Smooth muscle cell (in vitro differentiated cells): ENCODE measurements around the gene RICTOR. TPM values are rescaled to one million over a fixed set of nuclear protein-coding genes. Genes with fewer than 3 reads are reported as not detected.

ENCODE experiments used
- DNase-seq: peaks from one replicate; lab custom pipeline; 2025; ENCODE audit not compliant: unreplicated experiment; lab: John Stamatoyannopoulos, UW
- H2AFZ ChIP-seq: fragments of 200-600 bp; sonication (generic); 2 replicates; pipeline ENCODE4 v1.6.0; 2016; ENCODE audit warnings: antibody characterized with exemption, low read depth, mild to moderate bottlenecking
- H3F3A ChIP-seq: fragments of 200-600 bp; sonication (generic); 2 replicates; pipeline ENCODE4 v1.6.0; 2017; ENCODE audit warnings: antibody characterized with exemption, low read depth
- H3K27ac ChIP-seq: fragments of 200-600 bp; sonication (generic); 2 replicates; pipeline ENCODE4 v1.5.1; 2016; ENCODE audit warnings: low read depth, mild to moderate bottlenecking
- H3K27me3 ChIP-seq: fragments of 200-600 bp; sonication (generic); 2 replicates; pipeline ENCODE4 v1.6.1; 2016; ENCODE audit warnings: low read depth, mild to moderate bottlenecking
- H3K36me3 ChIP-seq: fragments of 200-600 bp; sonication (generic); 2 replicates; pipeline ENCODE4 v1.5.1; 2016; ENCODE audit warnings: low read depth
- H3K4me1 ChIP-seq: fragments of 200-600 bp; sonication (generic); 2 replicates; pipeline ENCODE4 v1.5.1; 2016; ENCODE audit warnings: low read depth
- H3K4me2 ChIP-seq: fragments of 200-600 bp; sonication (generic); 2 replicates; pipeline ENCODE4 v1.6.0; 2016; ENCODE audit warnings: mild to moderate bottlenecking
- H3K4me3 ChIP-seq: fragments of 200-600 bp; sonication (generic); 2 replicates; pipeline ENCODE4 v1.5.1; 2016; ENCODE audit warnings: mild to moderate bottlenecking
- H3K79me2 ChIP-seq: fragments of 200-600 bp; sonication (generic); 2 replicates; pipeline ENCODE4 v1.6.0; 2016; ENCODE audit warnings: low read depth, mild to moderate bottlenecking
- H3K9ac ChIP-seq: fragments of 200-600 bp; sonication (generic); 2 replicates; pipeline ENCODE4 v1.6.0; 2016; ENCODE audit warnings: low read depth
- H3K9me3 ChIP-seq: fragments of 200-600 bp; sonication (generic); replicated peaks from 2 replicates; pipeline ENCODE4 v1.5.1; 2016; ENCODE audit warnings: low read depth
- H4K20me1 ChIP-seq: fragments of 200-600 bp; sonication (generic); 2 replicates; pipeline ENCODE4 v1.6.0; 2016; ENCODE audit warnings: low read depth
- CTCF ChIP-seq: fragments of 200-600 bp; sonication (generic); IDR thresholded peaks from 2 replicates; pipeline ENCODE4 v1.5.1; 2017; ENCODE audit warnings: borderline replicate concordance, mild to moderate bottlenecking, antibody characterized with exemption; ENCODE audit not compliant: insufficient read depth, poor library complexity, severe bottlenecking
- WGBS: methylation state at CpG from one replicate; pipeline ENCODE4 v1.1.7; 2016; ENCODE audit warnings: low lambda C conversion rate; 5-methylcytosine and 5-hydroxymethylcytosine counted together
- polyA plus RNA-seq: library from polyadenylated mRNA; unstranded; fragments of >200 nt; fragmentation: Nextera tagmentation; extraction: Ambion mirVana; gene quantifications from 2 replicates; pipeline ENCODE4 v1.2.1, GENCODE V29; 2016
- total RNA-seq: library from RNA; depleted of rRNA; stranded (reverse); fragments of >200 nt; gene quantifications from 2 replicates; pipeline ENCODE4 v1.2.3, GENCODE V29; 2014

RICTOR gene
- total and polyA plus RNA-seq, 2 experiments from 2014 or later = 3.6 to 30.2 TPM

DNA sequence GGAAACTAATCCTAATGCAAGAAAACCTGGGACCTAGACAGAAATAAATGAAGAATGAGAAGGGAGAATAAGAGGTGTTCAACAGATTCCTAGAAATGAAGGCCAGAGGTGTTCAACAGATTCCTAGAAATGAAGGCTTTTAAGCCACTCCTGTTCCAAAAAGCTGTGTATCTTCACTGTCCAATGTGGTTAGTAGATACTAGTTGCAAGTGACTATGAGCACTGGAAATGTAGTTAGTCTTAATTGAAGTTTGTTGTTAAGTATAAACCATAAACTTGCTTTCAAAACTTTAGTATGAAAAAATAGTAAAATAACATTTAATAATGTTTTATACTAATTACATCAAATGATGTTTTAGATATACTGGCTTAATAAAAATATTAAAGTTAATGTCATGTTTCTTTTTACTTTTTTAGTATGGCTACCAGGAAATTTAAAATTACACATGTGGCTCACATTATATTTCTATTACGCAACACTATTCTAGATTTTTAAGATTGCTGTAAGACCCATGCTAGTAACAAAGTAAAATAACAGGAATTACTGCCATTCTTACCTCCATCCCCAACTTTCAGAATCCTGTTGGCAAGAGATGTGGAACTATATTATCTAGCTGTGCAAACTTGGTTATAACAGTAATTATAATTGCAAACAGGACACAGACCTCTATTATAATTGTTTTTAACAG, 57.5 kb downstream of the RICTOR start:
- H3K4me1 ChIP-seq = peaks cover 25% of the 10 kb centered on the region
- 100% methylated on average over 1 of the region's 1 CpG for WGBS
- no peak for DNase-seq
- no peak overlapping the region for H3K4me2 ChIP-seq
- no peak for TF ChIP-seq CTCF
- no peak overlapping the region for H3K4me3 ChIP-seq
- H3F3A ChIP-seq = peaks cover 9% of the 10 kb centered on the region
- no peak overlapping the region for H2AFZ ChIP-seq
- peaks cover 13% of the 10 kb centered on the region for H3K79me2 ChIP-seq
- no peaks in the 10 kb centered on the region for H3K9me3 ChIP-seq
- H3K27ac ChIP-seq = peak overlapping the region; percentile 88
- H3K36me3 ChIP-seq = peaks cover 10% of the 10 kb centered on the region
- peaks cover 7% of the 10 kb centered on the region for H4K20me1 ChIP-seq
- no peak overlapping the region for H3K9ac ChIP-seq
- no peaks in the 10 kb centered on the region for H3K27me3 ChIP-seq

GRCh38 chr5:39015743-39016586, 58.2 kb downstream of the RICTOR start:
- Histone ChIP-seq H3K4me1 (peaks cover 21% of the 10 kb centered on the region), H3K79me2 (peaks cover 13% of the 10 kb centered on the region), H3K9ac (peak overlapping the region; percentile 25), H3F3A (peaks cover 9% of the 10 kb centered on the region), H2AFZ (no peak overlapping the region), H3K27me3 (no peaks in the 10 kb centered on the region), H3K27ac (peak overlapping the region; percentile 88), H3K4me3 (no peak overlapping the region), H3K9me3 (no peaks in the 10 kb centered on the region), H3K36me3 (peaks cover 10% of the 10 kb centered on the region), H4K20me1 (peaks cover 7% of the 10 kb centered on the region), H3K4me2 (peak overlapping the region; percentile 37)
- no peak for DNase-seq
- 68% methylated on average over 4 of the region's 4 CpGs for WGBS
- TF ChIP-seq CTCF = no peak

- Histone ChIP-seq H3K27ac (peak overlapping the region; percentile 88), H3K9me3 (no peaks in the 10 kb centered on the region), H4K20me1 (no peaks in the 10 kb centered on the region), H3K79me2 (peaks cover 13% of the 10 kb centered on the region), H3F3A (peaks cover 9% of the 10 kb centered on the region), H3K9ac (no peak overlapping the region), H3K27me3 (no peaks in the 10 kb centered on the region), H2AFZ (no peak overlapping the region), H3K4me1 (peaks cover 21% of the 10 kb centered on the region), H3K36me3 (peaks cover 13% of the 10 kb centered on the region), H3K4me3 (no peak overlapping the region), H3K4me2 (peak overlapping the region; percentile 53)
- TF ChIP-seq CTCF = no peak
- 51% methylated on average over 2 of the region's 2 CpGs for WGBS
- no peak for DNase-seq
These were observed 59.6 kb downstream of the RICTOR start for GRCh38 chr5:39014561-39014960.
